PC-9 (cell line): ENCODE measurements around the gene SYNDIG1. TPM values are rescaled to one million over a fixed set of nuclear protein-coding genes. Genes with fewer than 3 reads are reported as not detected.

Experiments
- BruUV-seq: library from RNA; stranded (reverse); fragments of 400-500 nt; replicated peaks from 2 replicates; lab custom pipeline; 2021; lab: Mats Ljungman, UMichigan
- CTCF ChIA-PET: fragments of 300-600 bp; sonication (Branson Sonifier 250); formaldehyde crosslinking; loops from one replicate; lab custom pipeline; 2022; ENCODE audit warnings: antibody characterized with exemption; lab: Charles Lee
- POLR2A ChIA-PET: fragments of 300-600 bp; sonication (Branson Sonifier 250); formaldehyde crosslinking; loops from one replicate; lab custom pipeline; 2022; ENCODE audit warnings: antibody characterized with exemption; ENCODE audit not compliant: unreplicated experiment; lab: Charles Lee
- DNase-seq, 2 experiments: peaks; one replicate each; pipeline versions ENCODE4 v3.0.0 to v3.0.0-alpha.2; 2015 to 2022; ENCODE audit warnings: mixed read lengths in 1 of 2
- H2AFZ ChIP-seq: fragments of 200-600 bp; sonication (generic); 2 replicates; pipeline ENCODE4 v1.8.1; 2017; ENCODE audit warnings: antibody characterized with exemption
- H3F3A ChIP-seq: fragments of 200-600 bp; sonication (generic); 2 replicates; pipeline ENCODE4 v1.8.1; 2017; ENCODE audit warnings: antibody characterized with exemption, mild to moderate bottlenecking, low read depth; ENCODE audit not compliant: insufficient read depth
- H3K27ac ChIP-seq: fragments of 200-600 bp; sonication (generic); 2 replicates; pipeline ENCODE4 v1.6.1; 2016; ENCODE audit warnings: mixed run types
- H3K27me3 ChIP-seq: fragments of 200-600 bp; sonication (generic); 2 replicates; pipeline ENCODE4 v1.6.1; 2016; ENCODE audit warnings: low read depth, mixed run types; ENCODE audit not compliant: insufficient read depth
- H3K36me3 ChIP-seq: fragments of 200-600 bp; sonication (generic); 2 replicates; pipeline ENCODE4 v1.6.1; 2016; ENCODE audit warnings: low read depth, mixed run types
- H3K4me1 ChIP-seq: fragments of 200-600 bp; sonication (generic); replicated peaks from 2 replicates; pipeline ENCODE4 v1.6.1; 2016; ENCODE audit warnings: mixed run types; ENCODE audit not compliant: insufficient read depth
- H3K4me2 ChIP-seq: fragments of 200-600 bp; sonication (generic); 2 replicates; pipeline ENCODE4 v1.6.1; 2017; ENCODE audit warnings: mixed run types
- H3K4me3 ChIP-seq: fragments of 200-600 bp; sonication (generic); 2 replicates; pipeline ENCODE4 v1.6.1; 2016; ENCODE audit warnings: mixed run types
- H3K79me2 ChIP-seq: fragments of 200-600 bp; sonication (generic); 2 replicates; pipeline ENCODE4 v1.6.1; 2017; ENCODE audit warnings: low read depth, mixed run types
- H3K9me2 ChIP-seq: fragments of 200-600 bp; sonication (generic); 2 replicates; pipeline ENCODE4 v1.8.1; 2017; ENCODE audit warnings: mild to moderate bottlenecking; ENCODE audit not compliant: insufficient read depth
- H3K9me3 ChIP-seq: fragments of 200-600 bp; sonication (generic); 2 replicates; pipeline ENCODE4 v1.8.1; 2016; ENCODE audit warnings: low read depth; ENCODE audit not compliant: insufficient read depth
- H4K20me1 ChIP-seq: fragments of 200-600 bp; sonication (generic); 2 replicates; pipeline ENCODE4 v1.8.1; 2017; ENCODE audit not compliant: insufficient read depth
- EZH2 ChIP-seq: fragments of 200-600 bp; sonication (generic); IDR thresholded peaks from 2 replicates; pipeline ENCODE4 v1.8.0; 2017; ENCODE audit warnings: antibody characterized with exemption, low read depth
- intact Hi-C: fragments of 100-400 bp; cut with micrococcal nuclease; formaldehyde crosslinking; loops from one replicate; pipeline ENCODE4 v1.10.0; 2022; ENCODE audit not compliant: unreplicated experiment
- total RNA-seq: library from RNA; stranded (reverse); gene quantifications from 2 replicates; pipeline ENCODE4 v1.2.3, GENCODE V29; 2021
- TF ChIP-seq, protein P1 (sequence below): fragments of 200-600 bp; sonication (generic); conservative IDR thresholded peaks from 2 replicates; pipeline ENCODE4 v1.6.1; 2017; ENCODE audit warnings: mixed run types, antibody characterized with exemption, mild to moderate bottlenecking, moderate library complexity

The SYNDIG1 gene
- total RNA-seq, 1 experiment from 2014 or later, result 0.17 TPM

DNA sequence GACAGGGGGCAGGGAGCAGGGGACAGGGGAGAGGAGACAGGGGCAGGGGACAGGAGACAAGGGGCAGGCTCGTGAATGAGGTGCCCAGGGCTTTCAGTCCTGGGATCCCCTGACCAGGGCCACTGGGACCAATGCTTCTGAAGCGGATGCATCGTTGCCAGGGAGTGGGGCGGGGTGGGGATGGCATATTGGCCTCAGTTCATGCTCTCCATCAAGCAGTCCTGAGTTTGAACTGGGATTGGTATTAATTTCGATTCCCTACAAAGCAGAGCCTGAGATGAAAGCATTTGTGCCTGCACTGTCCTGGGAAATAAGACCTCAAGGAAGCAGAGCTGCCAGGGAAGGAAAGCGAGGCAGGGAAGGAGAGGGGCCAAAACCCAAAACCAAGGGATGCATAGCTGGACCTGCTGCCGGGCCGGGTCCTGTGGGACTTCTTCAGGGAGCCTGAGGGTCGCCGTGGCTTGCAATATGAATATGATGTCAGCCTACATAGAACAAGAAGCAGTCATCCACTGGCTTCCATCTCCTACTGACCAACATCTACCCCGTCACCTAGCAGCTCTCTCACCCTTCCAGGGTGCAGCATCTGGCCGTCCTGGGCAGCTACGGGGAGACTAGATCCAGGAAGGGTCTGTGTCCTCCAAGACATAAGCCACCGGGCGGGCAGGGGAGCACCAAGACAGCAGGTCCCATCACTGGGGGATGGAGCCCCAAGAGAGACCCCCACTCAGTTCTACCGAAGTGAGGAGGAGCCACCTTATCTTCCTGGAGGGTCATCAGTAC, 233.3 kb downstream of the SYNDIG1 start:
- intact Hi-C loops, result no loop called here
- Histone ChIP-seq H3K9me2 (no peaks in the 10 kb centered on the region), H3K4me3 (no peak overlapping the region), H2AFZ (no peak overlapping the region), H4K20me1 (no peaks in the 10 kb centered on the region), H3K4me1 (no peaks in the 10 kb centered on the region), H3K4me2 (no peak overlapping the region), H3K9me3 (no peaks in the 10 kb centered on the region), H3K27ac (no peak overlapping the region), H3K27me3 (no peaks in the 10 kb centered on the region), H3K79me2 (no peaks in the 10 kb centered on the region), H3K36me3 (no peaks in the 10 kb centered on the region), H3F3A (no peaks in the 10 kb centered on the region)
- no TSS peak for BruUV-seq
- ChIA-PET POLR2A (no interaction called here), CTCF (no interaction called here)
- TF ChIP-seq, protein P1, sequence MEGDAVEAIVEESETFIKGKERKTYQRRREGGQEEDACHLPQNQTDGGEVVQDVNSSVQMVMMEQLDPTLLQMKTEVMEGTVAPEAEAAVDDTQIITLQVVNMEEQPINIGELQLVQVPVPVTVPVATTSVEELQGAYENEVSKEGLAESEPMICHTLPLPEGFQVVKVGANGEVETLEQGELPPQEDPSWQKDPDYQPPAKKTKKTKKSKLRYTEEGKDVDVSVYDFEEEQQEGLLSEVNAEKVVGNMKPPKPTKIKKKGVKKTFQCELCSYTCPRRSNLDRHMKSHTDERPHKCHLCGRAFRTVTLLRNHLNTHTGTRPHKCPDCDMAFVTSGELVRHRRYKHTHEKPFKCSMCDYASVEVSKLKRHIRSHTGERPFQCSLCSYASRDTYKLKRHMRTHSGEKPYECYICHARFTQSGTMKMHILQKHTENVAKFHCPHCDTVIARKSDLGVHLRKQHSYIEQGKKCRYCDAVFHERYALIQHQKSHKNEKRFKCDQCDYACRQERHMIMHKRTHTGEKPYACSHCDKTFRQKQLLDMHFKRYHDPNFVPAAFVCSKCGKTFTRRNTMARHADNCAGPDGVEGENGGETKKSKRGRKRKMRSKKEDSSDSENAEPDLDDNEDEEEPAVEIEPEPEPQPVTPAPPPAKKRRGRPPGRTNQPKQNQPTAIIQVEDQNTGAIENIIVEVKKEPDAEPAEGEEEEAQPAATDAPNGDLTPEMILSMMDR, result no peak
- no peak for TF ChIP-seq EZH2
- no peak for DNase-seq

DNA sequence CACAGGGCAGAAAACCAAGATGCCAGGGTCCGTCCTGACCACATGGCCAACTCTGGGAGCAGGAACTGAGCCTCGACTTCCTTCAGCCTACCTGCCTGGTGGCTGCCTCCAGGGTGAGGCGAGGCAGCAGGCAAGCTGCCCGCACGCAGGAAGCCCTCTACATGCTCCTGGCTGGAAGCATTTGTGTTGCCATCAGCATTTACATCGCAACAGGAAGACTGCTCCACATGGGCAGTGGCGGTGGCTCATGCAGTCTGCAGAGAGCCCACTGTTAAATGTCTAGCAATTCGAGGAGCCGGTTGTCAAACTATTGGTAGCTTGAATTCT, 233.8 kb downstream of the SYNDIG1 start:
- no peaks in the 10 kb centered on the region for H3K36me3 ChIP-seq
- no peaks in the 10 kb centered on the region for H3K27me3 ChIP-seq
- no peaks in the 10 kb centered on the region for H3K9me3 ChIP-seq
- TF ChIP-seq EZH2, result no peak
- TF ChIP-seq, protein P1, result no peak
- intact Hi-C loops, result no loop called here
- no TSS peak for BruUV-seq
- H2AFZ ChIP-seq, result no peak overlapping the region
- H3K27ac ChIP-seq, result no peak overlapping the region
- no peaks in the 10 kb centered on the region for H3K9me2 ChIP-seq
- H3K4me2 ChIP-seq, result no peak overlapping the region
- DNase-seq, result no peak
- H4K20me1 ChIP-seq, result no peaks in the 10 kb centered on the region
- no peak overlapping the region for H3K4me3 ChIP-seq
- ChIA-PET POLR2A (no interaction called here), CTCF (no interaction called here)
- H3K79me2 ChIP-seq, result no peaks in the 10 kb centered on the region
- no peaks in the 10 kb centered on the region for H3K4me1 ChIP-seq
- no peaks in the 10 kb centered on the region for H3F3A ChIP-seq

DNA sequence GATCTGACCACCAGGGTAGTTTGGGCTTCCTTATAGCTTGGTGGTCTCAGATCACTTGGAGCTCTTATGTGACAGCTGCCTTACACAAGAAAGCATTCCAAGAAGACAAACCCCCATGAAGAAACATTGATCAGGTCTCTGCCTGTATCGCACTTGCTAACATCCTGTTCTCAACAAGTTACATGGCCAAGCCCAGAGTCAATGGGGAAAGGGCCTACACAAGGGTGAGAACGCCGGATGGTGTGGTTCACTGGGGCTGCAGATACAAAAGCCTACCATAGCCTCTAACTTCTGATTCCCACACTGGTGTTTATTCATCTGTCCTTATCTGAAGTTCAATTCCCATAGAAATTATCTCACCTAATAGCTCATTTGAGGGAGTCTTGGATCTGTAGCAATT, 235.5 kb downstream of the SYNDIG1 start:
- no peaks in the 10 kb centered on the region for H4K20me1 ChIP-seq
- no peaks in the 10 kb centered on the region for H3K36me3 ChIP-seq
- no TSS peak for BruUV-seq
- no peak overlapping the region for H3K4me3 ChIP-seq
- no peaks in the 10 kb centered on the region for H3K9me2 ChIP-seq
- ChIA-PET CTCF (no interaction called here), POLR2A (interaction anchor here (0.6 kb wide), 1 partner anchor 1146 kb away, joined by 4 read pairs; no protein-coding TSS in a partner anchor)
- H3K79me2 ChIP-seq, result no peaks in the 10 kb centered on the region
- TF ChIP-seq EZH2, result no peak
- TF ChIP-seq, protein P1, result no peak
- no peak for DNase-seq
- intact Hi-C loops, result no loop called here
- H3K9me3 ChIP-seq, result no peaks in the 10 kb centered on the region
- no peaks in the 10 kb centered on the region for H3F3A ChIP-seq
- no peaks in the 10 kb centered on the region for H3K4me1 ChIP-seq
- no peak overlapping the region for H3K27ac ChIP-seq
- H3K4me2 ChIP-seq, result no peak overlapping the region
- H3K27me3 ChIP-seq, result no peaks in the 10 kb centered on the region
- H2AFZ ChIP-seq, result no peak overlapping the region
